ENCODE data around the gene NNMT.
"Not testable (repeated sequence)": the region's sequence is repeated elsewhere in the genome, so short reads cannot be mapped to it uniquely, and the experiment has no call there.

DNA sequence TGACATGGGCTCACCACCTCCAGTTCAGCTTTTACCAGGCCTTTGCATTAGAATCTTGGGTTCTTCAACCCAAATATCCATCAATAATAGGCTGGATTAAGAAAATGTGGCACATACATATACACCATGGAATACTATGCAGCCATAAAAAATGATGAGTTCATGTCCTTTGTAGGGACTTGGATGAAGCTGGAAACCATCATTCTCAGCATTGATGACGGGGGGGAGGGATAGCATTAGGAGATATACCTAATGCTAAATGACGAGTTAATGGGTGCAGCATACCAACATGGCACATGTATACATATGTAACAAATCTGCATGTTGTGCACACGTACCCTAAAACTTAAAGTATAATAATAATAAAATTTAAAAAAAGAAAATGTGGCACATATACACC is 45.5 kb downstream of the NNMT start:
- TF ChIP-seq, protein P1, sequence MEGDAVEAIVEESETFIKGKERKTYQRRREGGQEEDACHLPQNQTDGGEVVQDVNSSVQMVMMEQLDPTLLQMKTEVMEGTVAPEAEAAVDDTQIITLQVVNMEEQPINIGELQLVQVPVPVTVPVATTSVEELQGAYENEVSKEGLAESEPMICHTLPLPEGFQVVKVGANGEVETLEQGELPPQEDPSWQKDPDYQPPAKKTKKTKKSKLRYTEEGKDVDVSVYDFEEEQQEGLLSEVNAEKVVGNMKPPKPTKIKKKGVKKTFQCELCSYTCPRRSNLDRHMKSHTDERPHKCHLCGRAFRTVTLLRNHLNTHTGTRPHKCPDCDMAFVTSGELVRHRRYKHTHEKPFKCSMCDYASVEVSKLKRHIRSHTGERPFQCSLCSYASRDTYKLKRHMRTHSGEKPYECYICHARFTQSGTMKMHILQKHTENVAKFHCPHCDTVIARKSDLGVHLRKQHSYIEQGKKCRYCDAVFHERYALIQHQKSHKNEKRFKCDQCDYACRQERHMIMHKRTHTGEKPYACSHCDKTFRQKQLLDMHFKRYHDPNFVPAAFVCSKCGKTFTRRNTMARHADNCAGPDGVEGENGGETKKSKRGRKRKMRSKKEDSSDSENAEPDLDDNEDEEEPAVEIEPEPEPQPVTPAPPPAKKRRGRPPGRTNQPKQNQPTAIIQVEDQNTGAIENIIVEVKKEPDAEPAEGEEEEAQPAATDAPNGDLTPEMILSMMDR (IDR thresholded peaks at IDR 0.05 in 4 of 5, conservative IDR thresholded peaks at IDR 0.05 in 1 of 5) = not testable (repeated sequence)
- not testable (repeated sequence) for TF ChIP-seq POLR2A (IDR thresholded peaks at IDR 0.05)

Data from gastrocnemius medialis (tissue), 4 donors.